ENCODE data around the gene SMIM32.

Gene SMIM32

DNA sequence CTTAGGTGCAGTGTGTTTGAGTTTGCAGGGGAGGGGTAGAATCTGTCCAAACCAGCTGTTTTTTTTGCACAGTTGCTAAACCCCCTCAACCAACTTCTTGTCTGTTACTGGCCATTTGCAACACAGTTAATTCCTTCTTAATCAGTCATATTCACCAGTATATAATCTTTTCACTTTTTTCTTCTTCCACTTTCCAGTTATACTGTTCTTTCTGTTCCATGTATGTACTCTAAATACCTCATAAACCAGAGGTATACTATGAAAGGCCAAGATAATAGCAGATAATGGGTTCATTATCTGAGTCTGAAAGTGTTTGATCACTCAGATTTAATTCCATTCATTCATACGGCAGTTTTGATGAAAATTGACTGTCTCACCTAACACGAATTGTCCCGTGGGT lies 49.2 kb downstream of the SMIM32 start:
- no peak for DNase-seq
- Histone ChIP-seq H3K4me1 (no peaks in the 10 kb centered on the region; the same call in none of the 2 replicates), H3K36me3 (no peaks in the 10 kb centered on the region), H3K9me3 (no peaks in the 10 kb centered on the region), H3K27me3 (no peaks in the 10 kb centered on the region), H3K4me3 (ENCODE audit: low read depth, low read length) (no peak overlapping the region)
- TF ChIP-seq, protein P1, sequence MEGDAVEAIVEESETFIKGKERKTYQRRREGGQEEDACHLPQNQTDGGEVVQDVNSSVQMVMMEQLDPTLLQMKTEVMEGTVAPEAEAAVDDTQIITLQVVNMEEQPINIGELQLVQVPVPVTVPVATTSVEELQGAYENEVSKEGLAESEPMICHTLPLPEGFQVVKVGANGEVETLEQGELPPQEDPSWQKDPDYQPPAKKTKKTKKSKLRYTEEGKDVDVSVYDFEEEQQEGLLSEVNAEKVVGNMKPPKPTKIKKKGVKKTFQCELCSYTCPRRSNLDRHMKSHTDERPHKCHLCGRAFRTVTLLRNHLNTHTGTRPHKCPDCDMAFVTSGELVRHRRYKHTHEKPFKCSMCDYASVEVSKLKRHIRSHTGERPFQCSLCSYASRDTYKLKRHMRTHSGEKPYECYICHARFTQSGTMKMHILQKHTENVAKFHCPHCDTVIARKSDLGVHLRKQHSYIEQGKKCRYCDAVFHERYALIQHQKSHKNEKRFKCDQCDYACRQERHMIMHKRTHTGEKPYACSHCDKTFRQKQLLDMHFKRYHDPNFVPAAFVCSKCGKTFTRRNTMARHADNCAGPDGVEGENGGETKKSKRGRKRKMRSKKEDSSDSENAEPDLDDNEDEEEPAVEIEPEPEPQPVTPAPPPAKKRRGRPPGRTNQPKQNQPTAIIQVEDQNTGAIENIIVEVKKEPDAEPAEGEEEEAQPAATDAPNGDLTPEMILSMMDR (IDR thresholded peaks at IDR 0.05; ENCODE audit: low read depth, low read length), result no peak

- Histone ChIP-seq H3K9me3 (no peaks in the 10 kb centered on the region), H3K27me3 (no peaks in the 10 kb centered on the region), H3K4me3 (ENCODE audit: low read depth, low read length) (no peak overlapping the region), H3K4me1 (no peaks in the 10 kb centered on the region; the same call in none of the 2 replicates), H3K36me3 (no peaks in the 10 kb centered on the region)
- DNase-seq, result no peak
- TF ChIP-seq, protein P1 (IDR thresholded peaks at IDR 0.05; ENCODE audit: low read depth, low read length), result no peak
Measured at GRCh38 chr5:136143312-136143711, 49.6 kb downstream of the SMIM32 start.

DNA sequence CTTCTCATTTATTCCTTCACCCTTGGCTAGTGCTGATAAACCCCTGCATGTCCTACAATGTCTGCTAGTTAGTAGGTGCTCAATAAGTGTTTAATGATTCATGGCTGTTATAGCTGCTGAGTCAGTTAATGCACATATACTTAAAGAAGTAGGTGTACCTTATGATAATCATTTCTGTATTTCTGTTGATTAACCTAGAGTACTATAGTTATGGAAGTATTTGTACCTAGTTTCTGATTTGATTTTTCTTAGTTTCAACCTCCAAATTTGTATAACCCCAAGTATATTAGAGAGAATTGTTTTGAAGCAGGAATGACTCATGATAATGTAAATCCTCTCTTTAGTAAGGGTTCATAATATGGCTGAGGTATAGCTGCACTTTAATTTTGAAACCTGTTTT lies 51.4 kb downstream of the SMIM32 start:
- no peak for DNase-seq
- TF ChIP-seq, protein P1 (IDR thresholded peaks at IDR 0.05; ENCODE audit: low read depth, low read length), result no peak
- H3K9me3 ChIP-seq, result no peaks in the 10 kb centered on the region

More for the DNA sequence above, 51.4 kb downstream of the SMIM32 start:
- Histone ChIP-seq H3K4me1 (no peaks in the 10 kb centered on the region; the same call in none of the 2 replicates), H3K27me3 (no peaks in the 10 kb centered on the region), H3K4me3 (ENCODE audit: low read depth, low read length) (no peak overlapping the region), H3K36me3 (no peaks in the 10 kb centered on the region)
